ENCODE data around the gene LRIG3.

Gene LRIG3

DNA sequence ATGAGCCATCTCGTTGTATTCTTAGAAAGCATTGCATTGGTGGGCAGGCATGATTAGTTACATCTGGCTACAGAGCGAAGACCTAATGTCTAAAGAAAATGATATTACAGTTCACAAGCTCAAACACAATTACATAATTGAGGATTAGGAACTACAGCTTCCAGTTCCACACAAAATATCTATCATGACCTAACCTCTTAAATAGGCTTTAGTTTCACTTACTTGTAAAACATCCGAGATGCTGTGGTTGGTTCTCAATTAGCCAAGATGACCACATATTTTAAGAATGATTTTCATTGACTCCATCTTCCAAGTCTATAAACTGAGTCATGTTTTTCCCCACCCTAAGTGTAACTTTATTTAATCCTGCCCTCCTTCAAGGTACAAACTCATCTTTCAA is 69.5 kb downstream of the LRIG3 start:
- DNase-seq = no peak

GRCh38 chr12:58847901-58848600 is 72.3 kb downstream of the LRIG3 start:
- peak; percentile 49 for DNase-seq

GRCh38 chr12:58844161-58844560 is 76.1 kb downstream of the LRIG3 start:
- no peak for DNase-seq

DNA sequence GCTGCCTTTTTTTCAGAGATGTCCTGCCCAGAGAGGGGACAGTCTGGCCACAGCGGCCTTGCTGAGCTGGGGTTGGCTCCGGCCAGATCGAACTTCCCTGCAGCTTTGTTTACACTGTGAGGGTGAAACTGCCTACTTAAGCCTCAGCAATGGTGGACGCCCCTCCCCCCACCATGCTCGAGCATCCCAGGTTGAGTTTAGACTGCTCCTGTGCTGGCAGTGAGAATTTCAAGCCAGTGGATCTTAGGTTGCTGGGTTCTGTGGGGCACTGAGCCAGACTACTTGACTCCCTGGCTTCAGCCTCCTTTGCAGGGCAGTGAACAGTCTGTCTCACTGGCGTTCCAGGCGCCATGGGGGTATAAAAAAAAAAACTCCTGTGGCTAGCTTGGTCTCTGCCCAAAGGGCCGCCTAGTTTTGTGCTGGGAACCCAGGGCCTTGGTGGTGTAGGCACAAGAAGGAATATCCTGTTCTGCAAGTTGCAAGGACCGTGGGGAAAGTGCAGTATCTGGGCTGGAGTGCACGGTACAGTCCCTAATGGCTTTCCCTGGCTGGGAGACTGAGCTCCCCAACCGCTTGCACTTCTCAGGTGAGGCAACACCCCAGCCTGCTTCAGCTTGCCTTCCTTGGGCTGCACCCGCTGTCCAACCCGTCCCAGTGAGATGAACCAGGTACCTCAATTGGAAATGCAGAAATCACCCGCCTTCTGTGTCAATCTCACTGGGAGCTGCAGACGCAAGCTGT is 79.1 kb downstream of the LRIG3 start:
- no peak for DNase-seq

DNA sequence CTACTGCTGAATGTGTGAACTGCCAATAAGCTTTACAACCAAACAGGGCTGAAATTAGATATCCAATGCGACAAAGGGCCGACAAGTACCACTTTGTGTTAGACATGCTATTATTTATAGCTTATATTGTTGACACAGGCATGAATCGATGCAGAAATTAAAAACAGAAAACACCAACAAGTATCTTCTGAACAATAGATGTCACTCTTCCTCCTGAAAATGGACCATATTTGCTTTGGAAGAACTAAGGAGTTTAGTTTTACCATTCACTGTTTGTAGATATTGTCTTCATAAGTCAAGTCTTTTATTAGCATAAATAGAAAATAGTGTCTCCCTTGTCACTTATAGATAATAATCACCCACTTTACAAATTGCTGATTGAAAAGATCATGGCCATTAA is 86.5 kb downstream of the LRIG3 start:
- no peak for DNase-seq

DNA sequence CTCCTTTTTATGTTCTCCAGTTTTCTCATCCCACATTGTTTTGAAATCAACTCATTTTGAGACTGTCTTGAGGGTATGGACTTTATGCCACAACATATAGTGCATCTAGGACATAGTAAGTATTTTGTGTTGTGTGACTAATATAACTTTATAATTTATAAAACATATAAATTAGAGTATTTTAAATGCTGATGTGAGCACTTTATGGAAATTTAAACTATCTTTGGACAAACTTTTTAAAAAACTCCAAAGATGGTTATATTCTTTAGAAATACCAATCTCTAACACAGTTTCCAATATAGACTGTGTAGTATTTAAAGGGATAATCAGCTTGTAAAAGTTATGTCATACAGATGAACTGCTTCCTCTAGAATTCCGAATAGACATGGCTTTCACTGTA is 87.4 kb downstream of the LRIG3 start:
- DNase-seq = no peak
